T follicular helper cell (primary cell): ENCODE data around the gene CXCL11.
"Not testable (repeated sequence)": the region's sequence is repeated elsewhere in the genome, so short reads cannot be mapped to it uniquely, and the experiment has no call there.

ENCODE experiments used
- DNase-seq: peaks from one replicate; pipeline ENCODE4 v3.0.0-alpha.2; 2020; ENCODE audit warnings: low read depth

CXCL11 gene

DNA sequence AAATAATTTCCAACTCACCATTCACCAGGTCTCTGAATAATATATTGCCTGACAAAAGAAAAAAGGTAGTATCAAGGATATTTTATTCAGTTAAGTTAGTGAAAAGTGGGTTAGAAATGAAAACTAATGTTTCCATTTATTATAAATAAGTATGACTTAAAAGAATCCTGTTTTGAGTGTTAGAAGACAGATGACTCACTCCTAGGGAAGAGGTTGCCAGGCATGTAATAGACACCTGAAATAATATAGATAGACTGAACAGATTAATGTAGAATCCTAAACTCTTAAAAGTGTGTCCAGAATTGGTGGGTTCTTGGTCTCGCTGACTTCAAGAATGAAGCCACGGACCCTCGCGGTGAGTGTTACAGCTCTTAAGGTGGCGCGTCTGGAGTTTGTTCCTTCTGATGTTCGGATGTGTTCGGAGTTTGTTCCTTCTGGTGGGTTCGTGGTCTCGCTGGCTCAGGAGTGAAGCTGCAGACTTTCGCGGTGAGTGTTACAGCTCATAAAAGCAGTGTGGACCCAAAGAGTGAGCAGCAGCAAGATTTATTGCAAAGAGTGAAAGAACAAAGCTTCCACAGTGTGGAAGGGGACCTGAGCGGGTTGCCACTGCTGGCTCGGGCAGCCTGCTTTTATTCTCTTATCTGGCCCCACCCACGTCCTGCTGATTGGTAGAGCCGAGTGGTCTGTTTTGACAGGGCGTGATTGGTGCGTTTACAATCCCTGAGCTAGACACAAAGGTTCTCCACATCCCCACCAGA lies 6.5 kb upstream of the CXCL11 start:
- not testable (repeated sequence) for DNase-seq

DNA sequence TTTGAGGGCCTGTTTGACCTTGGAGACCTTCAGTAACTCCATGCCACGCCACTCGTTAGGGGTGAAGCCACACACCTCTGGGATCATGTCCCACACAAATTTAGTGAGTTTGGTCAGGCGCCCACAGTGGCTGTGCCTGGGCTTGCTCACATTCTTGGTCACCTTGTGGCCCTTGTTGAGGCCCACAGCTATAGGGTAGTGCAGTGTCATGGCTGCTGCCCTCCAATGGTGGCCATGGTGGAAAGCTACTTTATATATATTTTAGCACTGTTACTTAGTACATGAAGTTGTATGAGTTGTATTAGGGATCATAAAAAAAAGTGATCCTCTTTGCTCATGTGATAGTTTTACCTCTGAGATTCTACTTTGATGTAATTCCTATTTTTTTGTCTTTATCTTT lies 985 bp upstream of the CXCL11 start:
- DNase-seq = no peak

DNA sequence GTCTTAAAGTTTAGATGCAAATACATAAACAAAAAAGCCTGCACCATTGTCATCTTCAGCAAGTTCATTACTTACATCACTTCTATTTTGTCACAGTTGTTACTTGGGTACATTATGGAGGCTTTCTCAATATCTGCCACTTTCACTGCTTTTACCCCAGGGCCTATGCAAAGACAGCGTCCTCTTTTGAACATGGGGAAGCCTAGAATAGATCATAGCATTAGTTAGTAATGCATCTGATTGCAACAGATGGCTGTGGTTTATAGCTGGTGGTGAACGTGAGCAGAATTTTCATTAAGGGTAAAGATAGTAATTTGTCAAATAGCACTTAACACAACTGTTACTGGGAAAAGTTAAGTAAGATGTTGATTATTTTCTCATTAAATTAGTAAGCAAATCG lies 729 bp downstream of the CXCL11 start:
- no peak for DNase-seq

DNA sequence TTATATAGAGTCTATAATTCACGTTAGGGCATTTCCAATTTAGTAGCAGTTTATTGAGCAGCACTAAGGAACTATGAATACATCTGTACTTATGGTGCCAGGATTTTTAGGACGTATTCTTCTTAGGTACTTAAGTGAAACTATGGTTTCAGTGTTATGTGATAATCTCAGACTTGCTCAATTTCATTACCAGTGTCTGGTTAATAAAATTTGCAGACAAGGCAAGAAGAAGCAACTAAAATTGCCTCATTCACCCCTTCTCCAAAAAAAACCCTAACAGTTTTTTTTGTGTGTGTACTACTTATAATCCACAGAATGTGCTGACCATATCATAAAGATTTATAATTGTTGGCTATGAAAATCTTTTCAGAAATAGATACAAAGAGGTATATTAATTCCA lies 6.6 kb downstream of the CXCL11 start:
- no peak for DNase-seq

DNA sequence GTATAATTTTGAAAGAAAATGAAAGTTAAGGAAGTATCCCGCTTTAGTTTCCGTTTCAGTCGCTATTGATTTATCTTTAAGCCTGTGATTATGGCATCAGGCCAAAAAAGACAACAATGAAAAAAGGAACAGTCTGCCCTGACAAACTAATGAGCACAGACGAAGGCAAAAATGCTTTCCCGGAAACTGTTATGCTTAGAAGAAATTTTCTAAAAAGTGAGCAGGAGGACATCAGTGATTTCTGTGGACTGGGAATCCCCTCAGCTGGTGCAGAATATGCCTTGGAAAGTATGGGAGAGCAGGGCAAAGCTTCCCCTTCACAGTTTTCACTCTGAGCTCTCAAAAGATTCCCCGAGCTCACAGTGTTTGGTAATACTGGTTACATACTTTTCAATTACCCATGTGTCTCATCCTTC lies 7.5 kb downstream of the CXCL11 start:
- no peak for DNase-seq

DNA sequence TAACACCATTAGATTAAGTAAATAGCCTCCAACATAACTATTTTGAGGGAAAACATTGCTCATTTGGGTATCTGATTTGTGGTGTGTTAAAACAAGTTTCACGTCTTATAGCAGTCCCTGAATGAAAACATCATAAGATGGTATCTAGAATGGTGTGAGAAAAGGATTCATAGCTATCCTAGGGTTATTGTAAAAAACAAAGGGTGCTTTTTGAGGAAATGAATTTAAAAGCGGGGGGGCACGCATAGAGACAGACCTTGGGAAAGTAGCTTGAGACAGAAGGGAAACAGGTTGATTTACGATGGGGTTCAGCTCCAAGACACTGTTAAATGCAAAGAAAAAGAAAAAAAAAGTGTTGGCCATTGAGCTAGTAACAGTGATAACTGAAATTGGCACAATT lies 11.8 kb downstream of the CXCL11 start:
- DNase-seq = no peak

DNA sequence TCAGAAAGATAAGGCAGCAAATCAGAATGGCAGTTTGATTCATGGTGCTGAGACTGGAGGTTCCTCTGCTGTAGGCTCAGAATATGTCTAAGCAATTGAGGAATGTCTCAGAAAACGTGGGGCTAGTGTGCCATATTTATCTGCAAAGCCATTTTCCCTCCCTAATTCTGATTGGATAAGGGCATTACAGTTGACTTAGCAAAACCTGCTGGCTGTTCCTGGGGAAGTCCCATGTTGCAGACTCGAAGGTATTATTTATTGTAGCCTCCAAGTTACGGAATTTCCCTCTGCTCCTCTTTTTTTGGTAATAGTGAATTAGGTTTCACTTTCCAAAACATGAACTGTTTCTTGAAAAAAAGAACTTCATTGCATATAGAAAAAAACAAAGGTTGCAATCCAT lies 12.5 kb downstream of the CXCL11 start, which contains the start of gene CXCL10:
CXCL10 (minus strand) TSS at position 109 of the 400 bp plus-strand sequence; CDS start at position 43, 66 bp downstream.
- no peak for DNase-seq

DNA sequence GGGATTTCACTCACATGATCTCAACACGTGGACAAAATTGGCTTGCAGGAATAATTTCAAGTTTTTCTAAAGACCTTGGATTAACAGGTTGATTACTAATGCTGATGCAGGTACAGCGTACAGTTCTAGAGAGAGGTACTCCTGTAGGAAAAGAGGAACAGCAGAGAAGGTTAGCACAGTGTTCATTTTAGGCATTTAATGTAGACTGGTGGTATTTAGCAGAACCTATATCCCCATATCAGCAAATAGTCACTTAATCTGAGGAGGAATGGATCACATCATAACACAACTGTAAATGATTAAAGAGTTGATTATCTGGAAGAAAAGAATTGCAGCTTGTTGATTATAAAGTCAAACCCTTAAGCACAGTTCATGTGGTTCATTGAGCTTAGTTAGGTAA lies 13.2 kb downstream of the CXCL11 start:
- no peak for DNase-seq

DNA sequence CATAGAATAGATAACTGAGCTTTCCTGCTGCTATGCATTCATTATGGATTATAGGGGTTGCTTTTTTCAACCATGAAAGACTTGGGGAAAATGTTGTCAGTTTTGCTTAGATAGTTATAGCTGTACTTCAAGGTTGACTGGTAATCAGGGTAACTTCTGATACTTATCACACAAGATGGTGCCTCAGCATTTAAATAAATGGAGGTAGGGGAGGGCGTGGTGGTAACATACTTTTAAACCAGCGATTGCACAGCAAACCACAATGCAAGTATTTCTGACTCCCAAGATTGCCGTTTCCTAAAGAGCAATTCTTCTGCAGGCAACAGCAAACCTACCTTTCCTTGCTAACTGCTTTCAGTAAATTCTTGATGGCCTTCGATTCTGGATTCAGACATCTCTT lies 13.8 kb downstream of the CXCL11 start:
- DNase-seq = no peak

DNA sequence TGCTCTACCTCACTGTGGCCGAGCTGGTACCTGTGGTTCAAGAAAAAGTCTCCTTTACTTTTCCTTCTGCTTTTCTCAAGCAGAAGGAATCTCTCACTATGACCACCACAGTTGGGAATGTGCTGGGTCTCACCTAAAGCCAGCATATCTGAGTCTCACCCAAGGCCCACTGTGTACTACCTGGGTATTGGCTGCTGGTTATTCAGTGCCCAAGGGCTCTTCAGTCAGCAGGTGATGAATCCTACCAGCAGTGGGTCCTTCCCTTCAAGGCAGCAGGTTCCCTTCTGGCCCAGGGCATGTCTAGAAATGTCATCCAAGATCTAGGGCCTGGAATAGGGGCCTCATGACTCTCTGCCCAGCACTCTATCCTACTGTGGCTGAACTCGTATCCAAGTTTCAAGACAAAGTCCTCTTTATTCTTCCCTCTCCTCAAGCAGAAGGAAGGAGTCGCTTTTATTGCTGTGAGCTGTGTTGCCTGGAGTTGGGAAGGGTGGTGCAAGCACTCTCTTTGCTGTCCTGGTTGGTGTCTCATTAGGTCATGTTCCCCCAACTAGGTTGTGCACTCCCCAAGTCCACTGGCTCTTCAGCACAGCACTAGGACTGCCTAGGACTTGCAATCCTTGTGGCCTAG lies 18.7 kb downstream of the CXCL11 start:
- no peak for DNase-seq

DNA sequence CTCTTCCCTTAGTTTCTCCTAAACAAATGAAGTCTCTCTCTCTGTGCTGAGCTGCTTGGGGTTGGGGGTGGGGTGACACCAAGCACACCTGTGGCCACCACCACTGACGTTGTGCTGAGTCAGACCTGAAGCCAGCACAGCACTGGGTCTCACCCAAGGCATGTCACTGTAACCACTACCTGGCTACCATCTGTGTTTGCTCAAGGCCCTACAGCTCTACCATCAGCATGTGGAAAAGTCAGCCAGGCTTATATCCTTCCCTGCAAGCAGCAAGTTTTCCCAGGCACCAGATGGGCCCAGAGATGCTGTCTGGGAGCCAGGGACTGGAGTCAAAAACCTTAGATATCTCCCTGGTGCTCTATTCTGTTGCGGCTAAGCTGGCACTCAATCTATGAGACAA lies 19.5 kb downstream of the CXCL11 start:
- no peak for DNase-seq

DNA sequence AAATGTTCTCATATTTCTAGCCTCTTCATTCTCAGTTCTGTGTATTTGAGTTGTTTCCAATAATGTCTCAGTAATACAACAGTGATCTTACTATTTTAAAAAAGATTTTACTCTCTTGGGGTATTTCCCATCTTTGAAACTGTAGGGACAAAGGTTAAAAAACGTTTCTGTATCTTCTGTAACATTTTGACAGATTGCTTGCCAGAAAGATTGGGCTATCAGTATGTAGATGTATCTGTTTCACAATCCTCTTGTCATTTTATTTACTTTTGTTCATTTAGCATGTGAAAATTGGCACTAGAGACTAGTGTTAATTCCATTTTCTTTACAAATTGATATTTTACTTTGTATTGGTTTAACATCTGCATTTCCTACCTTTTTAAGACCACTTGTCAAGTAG lies 22.3 kb downstream of the CXCL11 start:
- DNase-seq = no peak

DNA sequence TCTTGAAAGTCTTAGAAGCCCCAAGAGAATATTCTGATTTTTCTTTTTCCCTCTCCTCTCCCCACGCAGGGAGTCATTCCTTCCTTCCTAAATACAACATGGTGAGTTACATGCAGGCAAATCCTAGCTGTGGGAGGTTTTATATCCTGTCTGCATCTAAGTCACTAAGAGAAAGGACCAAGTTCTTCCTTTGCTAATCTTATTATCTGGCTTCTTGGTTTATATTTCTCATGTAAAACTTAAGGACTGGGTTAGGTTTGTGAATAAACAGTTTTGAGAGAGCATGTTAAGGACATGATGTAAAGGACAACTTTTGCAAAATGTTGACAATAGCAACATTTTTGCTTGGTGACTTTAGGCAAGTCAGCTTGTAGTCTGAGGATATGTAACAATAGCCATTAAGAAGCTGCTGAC lies 23.5 kb downstream of the CXCL11 start:
- DNase-seq = no peak

DNA sequence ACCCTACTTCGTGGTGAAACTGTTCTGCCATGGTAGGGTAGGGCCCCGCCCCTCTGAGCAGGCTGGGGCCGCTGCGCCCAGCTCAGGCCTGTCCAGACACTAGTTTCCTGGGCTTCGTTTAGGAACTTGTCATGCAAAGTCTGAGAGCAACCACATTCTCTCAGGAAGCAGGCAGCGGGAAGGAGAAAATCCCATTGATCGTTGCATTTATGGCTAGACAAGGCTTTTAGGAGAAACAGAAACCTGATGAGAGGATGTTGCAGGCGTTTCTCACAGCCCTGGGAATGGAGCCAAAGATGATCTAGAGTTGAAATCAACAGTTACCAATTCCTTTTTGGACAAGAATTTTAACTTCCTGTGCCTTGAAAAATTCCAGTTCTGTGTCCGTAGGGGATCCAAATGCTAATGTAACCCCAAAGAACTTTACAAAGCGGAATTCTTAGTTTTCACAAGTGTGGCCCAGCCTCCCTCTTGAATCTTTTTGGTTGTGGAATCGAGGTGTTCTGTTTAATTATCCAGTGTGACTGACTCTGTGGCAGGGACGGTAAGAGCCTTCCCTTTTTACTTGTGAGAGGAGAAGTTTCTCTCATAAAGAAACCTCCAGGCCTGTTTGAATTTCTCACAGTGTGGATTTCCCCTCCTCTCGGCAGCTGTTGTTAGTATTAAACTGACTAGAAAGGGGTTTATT lies 24.0 kb downstream of the CXCL11 start:
- DNase-seq = no peak

DNA sequence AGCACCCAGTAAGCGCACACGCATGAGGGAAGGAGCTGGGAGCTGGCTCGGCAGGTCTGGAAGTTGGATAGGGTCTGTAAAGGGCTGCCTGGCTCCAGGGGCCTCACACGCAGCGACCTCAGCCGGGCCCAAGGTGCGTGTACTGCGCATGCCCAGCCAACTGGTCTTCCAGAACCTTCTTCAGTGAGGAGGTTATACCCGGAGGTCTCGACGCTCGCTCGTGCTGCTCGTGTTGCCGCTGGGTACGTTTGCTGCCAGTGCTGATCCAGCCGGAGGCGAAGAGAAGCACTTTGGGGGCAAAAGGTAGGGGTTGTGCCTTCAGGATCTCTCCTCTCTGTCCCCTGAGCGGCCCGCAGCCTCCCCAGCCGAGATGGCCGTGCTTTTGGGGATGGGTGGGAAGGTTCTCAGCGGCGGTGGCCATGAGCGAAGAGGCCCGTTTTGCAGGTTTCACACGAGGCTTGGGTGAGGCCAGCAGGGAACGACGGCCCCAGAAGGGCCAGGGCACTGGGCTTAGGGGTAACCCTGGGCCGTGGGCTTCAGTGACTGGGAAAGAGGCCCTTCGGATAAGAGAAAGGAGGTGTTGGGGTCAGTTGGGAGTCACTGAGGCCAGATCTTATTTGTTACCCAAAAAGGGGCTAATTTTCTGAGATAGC lies 24.7 kb downstream of the CXCL11 start:
- no peak for DNase-seq

DNA sequence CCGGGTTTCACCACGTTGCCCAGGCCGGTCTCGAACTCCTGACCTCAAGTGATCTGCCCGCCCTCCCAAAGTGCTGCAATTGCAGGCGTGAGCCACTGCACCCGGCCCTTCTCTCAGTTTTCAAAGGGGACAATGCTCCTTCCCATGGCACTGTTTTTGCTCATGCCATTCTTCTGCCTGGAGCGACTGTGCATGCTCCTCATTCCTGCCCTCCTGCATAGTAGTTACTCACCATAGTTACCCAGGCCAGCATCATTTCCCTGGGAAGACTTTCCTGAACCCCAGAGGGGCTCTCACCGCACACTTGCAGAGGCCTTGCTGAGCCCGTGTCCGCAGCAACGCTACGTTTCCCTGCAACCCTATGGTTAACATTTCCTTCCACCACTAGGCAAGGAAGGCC lies 25.3 kb downstream of the CXCL11 start:
- no peak for DNase-seq

DNA sequence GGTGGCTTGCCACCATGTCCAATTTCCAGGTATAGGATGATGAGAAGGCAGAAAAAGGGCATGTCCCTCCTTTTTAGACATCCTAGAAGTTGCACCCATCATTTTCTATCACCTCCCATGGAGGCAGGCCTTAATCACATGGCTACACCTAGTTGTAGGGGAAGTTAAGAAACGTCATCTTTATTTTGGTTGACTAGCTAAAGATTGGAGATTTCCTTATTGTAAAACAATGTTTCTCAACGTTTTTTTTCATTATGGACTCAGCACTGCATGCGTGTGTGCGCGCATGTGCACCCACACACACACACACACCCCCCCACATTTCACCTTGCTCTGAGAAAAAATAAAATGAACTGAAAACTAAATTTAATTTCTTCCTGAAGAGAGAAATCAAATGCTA lies 26.6 kb downstream of the CXCL11 start:
- DNase-seq = no peak

DNA sequence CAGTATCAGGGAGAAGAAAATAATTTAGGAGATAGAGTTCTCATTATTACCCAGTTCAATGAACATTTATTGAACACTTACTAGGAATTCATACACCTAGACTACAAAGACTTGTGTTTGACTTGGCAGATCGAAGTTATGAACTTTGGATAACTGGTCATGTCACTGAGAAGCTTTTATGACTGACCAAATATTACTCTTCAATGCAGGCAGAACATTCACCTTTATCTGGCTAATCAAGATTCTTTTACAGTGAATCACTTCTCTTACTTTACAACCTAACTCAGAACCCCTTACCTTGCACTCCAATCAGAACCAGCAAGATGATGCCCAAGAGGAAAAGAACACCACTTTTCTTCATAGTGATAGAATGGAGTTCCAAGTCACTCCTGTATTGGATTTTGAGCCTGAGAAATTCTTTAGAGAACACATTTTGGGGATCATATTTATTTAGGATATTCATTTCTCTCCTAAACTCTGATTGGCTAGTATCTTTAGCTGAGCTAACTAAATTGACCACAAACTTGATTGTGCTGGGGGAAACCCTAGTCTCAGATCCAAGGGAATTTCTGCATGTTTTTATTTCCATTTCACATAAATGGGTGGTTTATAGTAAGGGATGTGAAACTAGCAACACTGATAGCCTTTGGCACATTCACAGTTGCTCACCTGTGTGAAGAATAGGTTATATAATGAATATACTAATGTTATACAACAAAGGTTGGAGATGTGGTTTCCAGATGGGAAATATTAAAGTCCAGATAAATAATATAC lies 28.6 kb downstream of the CXCL11 start, which contains the start of gene CXCL9:
CXCL9 (minus strand) TSS at position 421 of the 774 bp plus-strand sequence; CDS start at position 361, 60 bp downstream.
- DNase-seq = no peak

DNA sequence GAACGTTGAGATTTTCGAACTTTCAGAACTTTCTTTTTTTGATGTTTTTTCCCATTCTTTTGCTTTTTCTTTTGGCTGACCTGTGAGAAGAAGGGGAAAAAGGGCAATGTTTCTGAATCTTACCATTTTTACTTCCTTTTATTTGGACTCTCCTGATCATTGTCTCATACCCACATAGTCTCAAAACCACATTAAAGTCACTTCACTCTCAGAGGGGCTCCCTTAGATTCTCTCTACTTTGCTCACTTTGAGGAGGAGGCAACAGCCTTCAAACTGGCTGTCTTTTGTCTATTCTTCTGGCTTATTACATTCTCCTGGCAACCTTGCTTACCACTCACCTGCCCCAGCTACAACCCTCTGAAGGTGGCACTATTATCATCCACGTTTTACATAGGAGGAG lies 32.2 kb downstream of the CXCL11 start:
- DNase-seq = no peak

DNA sequence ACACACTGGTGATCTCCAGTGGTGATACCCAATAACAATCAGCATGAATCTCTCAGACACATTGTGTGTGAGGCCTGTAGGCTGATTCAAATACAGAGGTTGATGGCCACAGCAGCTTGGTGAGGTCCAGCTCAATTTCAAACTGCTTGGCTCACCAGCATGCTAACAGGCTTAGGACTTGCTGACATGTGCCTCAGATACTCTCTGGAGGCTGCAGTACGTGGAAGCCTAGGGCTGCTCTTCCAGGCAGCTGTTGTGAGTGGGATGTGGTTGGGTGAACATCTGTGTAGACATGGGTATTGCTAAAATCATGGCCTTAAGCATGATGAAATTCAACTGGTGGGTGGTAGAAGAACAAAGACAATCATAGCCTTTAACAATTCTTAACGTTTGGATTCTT lies 32.8 kb downstream of the CXCL11 start:
- no peak for DNase-seq

DNA sequence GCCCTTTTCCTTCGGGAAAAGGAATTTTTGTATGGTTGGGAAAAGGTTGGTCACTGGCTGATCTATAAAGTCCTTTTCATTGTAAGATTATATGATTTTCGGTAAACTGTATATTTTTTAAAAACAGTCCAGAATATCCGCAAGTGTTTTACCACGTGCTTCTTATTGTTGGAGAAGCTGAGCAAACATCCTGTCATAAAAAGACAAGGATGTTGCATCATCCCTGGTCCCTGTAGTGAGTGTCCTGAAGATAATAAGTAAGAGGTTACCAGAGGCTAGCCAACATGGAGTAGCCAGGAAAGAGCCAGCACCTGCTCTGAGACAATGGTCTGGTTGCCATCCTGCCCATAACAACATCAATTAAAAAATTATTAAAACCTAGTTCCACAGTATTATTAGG lies 33.7 kb downstream of the CXCL11 start:
- no peak for DNase-seq

DNA sequence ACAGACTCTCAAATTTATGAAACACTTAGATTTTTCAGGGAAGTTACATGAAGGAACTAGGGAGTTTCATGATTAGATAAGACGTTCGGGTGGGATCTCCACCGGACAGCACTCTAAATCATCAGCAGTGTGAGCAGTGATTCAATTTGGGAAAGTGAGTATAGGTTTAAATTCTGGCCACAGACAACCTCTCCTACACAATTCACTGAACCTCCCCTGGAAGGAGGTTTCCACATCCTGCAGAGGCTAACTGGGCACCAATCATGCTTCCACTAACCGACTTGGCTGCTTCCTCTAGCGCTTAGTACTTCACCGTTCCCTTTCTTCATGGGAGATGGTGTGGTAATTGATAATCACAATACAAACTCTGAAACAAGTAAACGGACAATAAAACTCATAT lies 34.2 kb downstream of the CXCL11 start:
- DNase-seq = no peak
